Gastrocnemius medialis (tissue), 4 donors: Measurements from ENCODE around the gene CHMP2A.

ENCODE experiments used
- POLR2A ChIP-seq, 2 donors: fragments of 450-650 bp; IDR thresholded peaks; one replicate each; pipeline ENCODE4 v1.6.1; 2017; ENCODE audit warnings: antibody characterized with exemption in 2 of 2, mild to moderate bottlenecking in 2 of 2, moderate library complexity in 2 of 2
- TF ChIP-seq, protein P1 (sequence below), 5 experiments: fragments of 450-650 bp in 3 of 5; fragments of 200-600 bp in 2 of 5; sonication (generic) in 2 of 5; IDR thresholded peaks in 4 of 5; conservative IDR thresholded peaks in 1 of 5; 1 replicate in 4 of 5; 2 replicates in 1 of 5; pipeline ENCODE4 v1.5.1; 2016 to 2019; ENCODE audit warnings: antibody characterized with exemption in 5 of 5, mild to moderate bottlenecking in 3 of 5, moderate library complexity in 3 of 5

DNA sequence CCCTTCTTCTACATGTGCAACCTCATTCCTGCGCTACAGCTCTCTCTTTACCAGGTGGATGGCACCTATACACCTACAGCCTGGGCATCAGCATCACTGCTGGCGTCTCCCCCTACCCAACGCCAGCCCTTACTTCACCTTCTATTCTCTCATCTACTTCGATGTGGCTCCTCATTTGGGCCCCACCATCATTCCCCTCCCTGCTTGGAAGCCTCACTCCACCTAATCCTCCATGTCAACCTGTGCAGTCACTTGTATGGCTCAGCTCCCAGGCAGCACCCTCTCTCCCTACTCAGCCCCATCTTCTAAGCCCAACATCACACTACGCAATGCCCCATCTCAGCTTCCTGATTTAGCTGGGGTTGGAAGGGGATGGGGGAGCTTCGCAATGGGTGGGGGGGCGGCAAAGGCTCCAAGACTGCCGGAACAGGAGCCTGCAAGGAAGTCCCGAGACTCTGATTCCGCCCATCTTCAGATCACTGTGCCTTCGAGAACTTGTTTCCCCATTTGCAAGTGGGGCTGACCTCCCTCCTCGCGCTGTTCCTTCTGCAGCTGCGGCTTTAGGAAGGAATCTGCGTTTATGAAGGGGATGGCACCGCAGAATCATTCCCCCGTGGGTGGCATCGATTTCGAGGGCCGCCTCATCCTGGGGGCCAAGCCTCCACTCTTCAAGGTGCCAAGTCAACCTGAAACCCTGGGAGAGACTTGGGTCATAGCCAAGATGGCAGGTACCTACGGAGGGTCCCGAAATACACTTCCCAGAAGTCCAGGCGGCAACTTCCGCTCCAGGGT is 17.3 kb upstream of the CHMP2A start:
- TF ChIP-seq POLR2A (IDR thresholded peaks at IDR 0.05), result no peak
- TF ChIP-seq, protein P1, sequence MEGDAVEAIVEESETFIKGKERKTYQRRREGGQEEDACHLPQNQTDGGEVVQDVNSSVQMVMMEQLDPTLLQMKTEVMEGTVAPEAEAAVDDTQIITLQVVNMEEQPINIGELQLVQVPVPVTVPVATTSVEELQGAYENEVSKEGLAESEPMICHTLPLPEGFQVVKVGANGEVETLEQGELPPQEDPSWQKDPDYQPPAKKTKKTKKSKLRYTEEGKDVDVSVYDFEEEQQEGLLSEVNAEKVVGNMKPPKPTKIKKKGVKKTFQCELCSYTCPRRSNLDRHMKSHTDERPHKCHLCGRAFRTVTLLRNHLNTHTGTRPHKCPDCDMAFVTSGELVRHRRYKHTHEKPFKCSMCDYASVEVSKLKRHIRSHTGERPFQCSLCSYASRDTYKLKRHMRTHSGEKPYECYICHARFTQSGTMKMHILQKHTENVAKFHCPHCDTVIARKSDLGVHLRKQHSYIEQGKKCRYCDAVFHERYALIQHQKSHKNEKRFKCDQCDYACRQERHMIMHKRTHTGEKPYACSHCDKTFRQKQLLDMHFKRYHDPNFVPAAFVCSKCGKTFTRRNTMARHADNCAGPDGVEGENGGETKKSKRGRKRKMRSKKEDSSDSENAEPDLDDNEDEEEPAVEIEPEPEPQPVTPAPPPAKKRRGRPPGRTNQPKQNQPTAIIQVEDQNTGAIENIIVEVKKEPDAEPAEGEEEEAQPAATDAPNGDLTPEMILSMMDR (IDR thresholded peaks at IDR 0.05 in 4 of 5, conservative IDR thresholded peaks at IDR 0.05 in 1 of 5), result no peak
